OCI-M2 (cell line): ENCODE data around the gene SNX17.
A peak's percentile ranks its signal among the peaks of the same experiment; 100 is the strongest.
"Not testable (repeated sequence)": the region's sequence is repeated elsewhere in the genome, so short reads cannot be mapped to it uniquely, and the experiment has no call there.

Experiments used
- DNase-seq: peaks from one replicate; lab custom pipeline; 2025; ENCODE audit not compliant: unreplicated experiment; lab: John Stamatoyannopoulos, UW

The SNX17 gene

GRCh38 chr2:27390822-27391679 is 20.6 kb downstream of the SNX17 start:
- no peak for DNase-seq

- no peak for DNase-seq
Observed at GRCh38 chr2:27393225-27393624, 22.8 kb downstream of the SNX17 start.

GRCh38 chr2:27398962-27399361 is 28.5 kb downstream of the SNX17 start:
- DNase-seq = no peak

DNA sequence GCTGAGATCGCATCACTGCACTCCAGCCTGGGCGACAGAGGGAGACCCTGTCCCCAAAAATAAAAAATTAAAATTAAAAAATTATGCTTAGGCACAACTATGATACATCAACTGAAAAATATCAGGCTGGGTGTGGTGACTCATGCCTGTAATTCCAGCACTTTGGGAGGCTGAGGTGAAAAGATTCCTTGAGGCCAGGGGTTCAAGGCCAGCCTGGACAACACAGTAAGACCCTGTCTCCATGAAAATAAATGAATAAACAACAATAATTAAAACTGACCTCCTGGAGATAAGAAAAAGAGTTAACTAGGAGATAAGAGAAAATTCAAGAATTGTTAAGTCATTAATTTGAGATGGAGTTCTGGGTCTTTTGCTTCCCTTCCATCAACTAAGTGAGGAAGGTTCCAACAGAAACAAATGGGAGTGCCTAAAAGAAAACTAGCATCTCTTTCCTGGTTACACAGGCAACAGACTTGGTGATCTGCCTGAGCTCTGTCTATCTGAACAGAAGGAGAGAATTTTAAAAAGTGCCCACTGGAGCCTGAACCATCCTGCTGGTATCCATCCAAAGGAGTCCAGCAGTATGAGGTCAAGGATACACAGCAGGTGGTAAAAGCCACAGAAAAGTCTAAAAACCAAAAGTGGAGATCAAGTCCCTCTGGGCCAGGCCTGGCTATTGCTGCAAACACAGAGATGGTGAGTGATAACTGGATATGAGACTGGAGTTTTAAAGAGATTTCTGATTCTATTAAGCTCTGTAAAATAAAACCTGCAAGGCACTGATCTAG is 30.1 kb downstream of the SNX17 start:
- no peak for DNase-seq

DNA sequence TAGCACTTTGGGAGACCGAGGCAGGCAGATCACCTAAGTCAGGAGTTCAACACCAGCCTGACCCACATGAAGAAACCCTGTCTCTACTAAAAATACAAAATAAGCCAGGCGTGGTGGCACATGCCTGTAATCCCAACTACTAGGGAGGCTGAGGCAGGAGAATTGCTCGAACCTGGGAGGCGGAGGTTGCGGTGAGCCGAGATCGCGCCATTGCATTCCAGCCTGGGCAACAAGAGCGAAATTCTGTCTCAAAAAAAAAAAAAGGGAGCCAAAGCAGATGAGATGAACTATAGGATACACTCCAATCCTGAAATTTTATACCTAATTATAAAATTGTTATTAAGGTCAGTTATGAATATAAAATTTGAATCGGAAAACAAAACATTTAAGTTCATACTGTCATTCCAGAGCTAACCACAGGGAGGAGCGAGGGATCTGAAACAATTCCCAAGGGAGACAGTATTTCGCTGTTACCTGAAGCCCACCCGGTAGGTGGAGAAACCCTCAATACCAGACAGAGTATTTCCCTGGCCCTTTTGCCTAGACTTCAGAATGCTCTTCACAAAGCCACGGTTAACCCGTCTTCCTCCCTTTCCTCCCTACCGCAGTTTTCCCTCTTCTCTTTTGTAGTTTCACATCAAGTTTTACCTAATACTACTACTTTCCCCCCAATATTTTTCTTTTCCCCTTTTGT is 37.5 kb downstream of the SNX17 start:
- DNase-seq = no peak

DNA sequence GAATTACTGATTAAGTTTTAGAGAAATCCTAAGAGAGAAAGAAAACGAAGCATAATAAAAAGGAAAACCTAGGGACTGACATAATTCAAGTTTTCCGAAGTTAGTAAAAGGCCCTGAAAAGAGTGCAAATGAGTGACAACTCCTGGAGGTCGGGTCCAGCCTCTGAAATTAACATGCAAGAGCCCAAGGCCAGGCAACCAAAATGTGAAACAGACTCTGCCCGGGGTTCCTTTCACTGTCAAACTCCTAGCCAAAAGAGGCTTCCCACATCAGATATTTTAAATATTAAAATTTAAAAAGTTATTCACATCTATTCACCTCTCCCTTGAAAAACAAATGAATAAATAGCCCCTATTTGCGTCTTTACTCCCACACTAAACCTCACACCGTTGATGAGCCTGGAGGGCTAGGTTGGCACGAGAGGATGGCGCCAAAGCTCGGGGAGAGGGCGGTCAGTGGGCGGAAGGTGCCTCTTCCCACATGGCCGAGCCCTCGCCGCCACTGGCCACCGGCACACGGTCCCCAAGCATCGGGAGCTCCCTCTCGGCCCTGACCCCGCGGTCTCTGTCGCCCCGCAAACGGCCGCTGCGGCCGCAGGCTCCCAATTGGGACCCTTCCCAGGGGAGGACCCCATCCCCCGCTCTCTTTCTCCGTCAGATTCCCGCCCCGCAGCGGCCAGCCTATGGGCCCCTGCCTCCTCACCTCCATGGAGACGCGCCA is 38.3 kb downstream of the SNX17 start:
- no peak for DNase-seq

- DNase-seq = peak; percentile 63
Observed at GRCh38 chr2:27409321-27410073, 39.1 kb downstream of the SNX17 start, which contains the start of gene PPM1G. Gene PPM1G, minus strand, starts transcription at chr2:27409591. Its CDS starts 169 bp downstream, at chr2:27409422.

- DNase-seq = no peak
Observed at GRCh38 chr2:27412419-27413152, 42.2 kb downstream of the SNX17 start.

DNA sequence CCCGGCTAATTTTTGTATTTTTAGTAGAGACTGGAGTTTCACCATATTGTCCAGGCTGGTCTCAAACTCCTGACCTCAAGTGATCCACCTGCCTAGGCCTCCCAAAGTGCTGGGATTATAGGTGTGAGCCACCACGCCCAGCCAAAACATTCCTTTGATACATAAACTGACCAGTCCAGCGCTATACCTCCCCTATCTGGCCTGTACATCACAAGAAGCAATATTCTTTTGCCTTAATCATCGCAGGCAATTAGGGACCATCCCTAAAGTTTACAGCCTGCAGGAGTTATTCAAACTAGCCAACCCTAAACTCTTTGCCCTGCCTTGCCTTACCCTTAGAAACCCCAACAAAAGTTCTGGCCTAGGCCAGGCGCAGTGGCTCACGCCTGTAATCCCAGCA is 45.7 kb downstream of the SNX17 start:
- DNase-seq = no peak

GRCh38 chr2:27420996-27421395 is 50.6 kb downstream of the SNX17 start:
- DNase-seq = no peak

DNA sequence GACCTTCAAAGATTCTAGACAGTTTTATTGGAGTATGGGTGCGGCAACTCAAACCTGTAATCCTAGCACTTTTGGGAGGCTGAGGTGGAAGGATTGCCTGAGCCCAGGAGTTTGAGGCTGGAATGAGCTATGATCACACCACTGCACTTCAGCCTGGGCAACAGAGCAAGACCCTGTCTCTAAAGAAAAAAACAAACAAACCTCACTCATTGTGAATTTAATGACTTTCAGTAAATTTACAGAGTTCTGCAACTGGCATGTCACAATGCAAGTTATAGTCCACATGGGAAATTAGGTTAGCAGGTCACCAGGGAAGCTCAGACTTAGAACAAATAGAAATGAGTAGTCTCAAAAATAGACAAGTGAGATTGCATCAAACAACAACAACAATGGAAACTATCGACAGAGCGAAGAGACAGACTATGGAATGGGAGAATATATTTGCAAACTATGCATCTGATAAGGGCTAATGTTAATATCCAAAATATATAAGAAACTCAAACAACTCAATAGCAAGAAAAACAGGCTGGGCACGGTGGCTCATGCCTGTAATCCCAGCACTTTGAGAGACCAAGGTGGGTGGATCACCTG is 51.3 kb downstream of the SNX17 start:
- no peak for DNase-seq

DNA sequence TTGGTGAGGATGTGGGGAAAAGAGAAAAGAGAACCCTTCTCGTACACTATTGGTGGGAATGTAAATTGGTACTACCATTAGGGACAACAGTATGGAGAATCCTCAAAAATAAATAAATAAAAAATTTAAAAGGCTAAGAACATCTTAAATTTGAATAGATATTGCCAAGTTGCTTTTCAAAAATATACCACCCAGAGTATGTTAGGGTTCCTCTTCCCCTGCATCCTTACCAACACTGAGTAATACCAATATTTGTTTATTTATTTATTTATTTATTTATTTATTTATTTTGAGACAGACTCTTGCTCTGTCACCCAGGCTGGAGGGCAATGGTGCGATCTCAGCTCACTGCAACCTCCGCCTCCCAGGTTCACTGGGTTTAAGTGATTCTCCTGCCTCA is 52.5 kb downstream of the SNX17 start:
- DNase-seq = no peak

DNA sequence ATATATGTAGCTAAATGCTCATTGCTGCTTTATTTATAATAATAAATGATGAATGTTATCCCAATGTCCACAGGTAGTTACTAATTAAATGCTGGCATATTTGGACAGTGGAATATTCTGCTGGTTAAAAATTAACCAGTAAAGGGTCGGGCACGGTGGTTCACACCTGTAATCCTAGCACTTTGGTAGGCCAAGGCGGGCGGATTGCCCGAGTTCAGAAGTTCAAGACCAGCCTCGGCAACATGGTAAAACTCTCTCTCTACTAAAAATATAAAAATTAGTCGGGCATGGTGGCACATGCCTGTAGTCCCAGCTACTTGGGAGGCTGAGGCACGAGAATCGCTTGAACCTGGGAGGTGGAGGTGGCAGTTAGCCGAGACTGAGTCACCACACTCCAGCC is 54.6 kb downstream of the SNX17 start:
- DNase-seq = not testable (repeated sequence)
